OCI-LY7 (cell line): ENCODE results near the gene GSG1L2.
"Not testable (repeated sequence)": the region's sequence is repeated elsewhere in the genome, so short reads cannot be mapped to it uniquely, and the experiment has no call there.

Experiments
- EZH2phosphoT487 ChIP-seq: fragments of 200-600 bp; sonication (generic); IDR thresholded peaks from 2 replicates; pipeline ENCODE4 v1.6.1; 2018; ENCODE audit warnings: low read depth, borderline replicate concordance, mild to moderate bottlenecking, mixed run types, antibody characterized with exemption, low read length, moderate library complexity, mixed read lengths
- TF ChIP-seq, protein P1 (sequence below): fragments of 200-600 bp; sonication (generic); conservative IDR thresholded peaks from 2 replicates; pipeline ENCODE4 v1.5.1; 2014; ENCODE audit warnings: mild to moderate bottlenecking, antibody characterized with exemption, low read length, moderate library complexity, mixed read lengths

DNA sequence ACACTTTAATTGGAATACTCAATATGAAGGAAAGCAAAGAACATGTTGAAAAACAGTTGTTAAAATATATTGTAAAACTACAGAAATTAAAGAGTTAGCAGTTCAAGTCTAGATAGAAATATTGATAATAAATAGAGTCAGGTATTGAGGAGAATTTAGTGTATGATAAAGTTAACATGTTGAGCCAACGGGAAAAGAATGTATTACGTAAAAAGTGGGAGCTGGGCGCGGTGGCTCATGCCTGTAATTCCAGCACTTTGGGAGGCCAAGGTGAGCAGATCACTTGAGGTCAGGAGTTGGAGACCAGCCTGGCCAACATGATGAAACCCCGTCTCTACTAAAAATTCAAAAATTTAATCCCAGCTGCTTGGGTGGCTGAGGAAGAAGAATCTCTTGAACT, 38.4 kb downstream of the GSG1L2 start:
- TF ChIP-seq EZH2phosphoT487: not testable (repeated sequence)
- TF ChIP-seq, protein P1, sequence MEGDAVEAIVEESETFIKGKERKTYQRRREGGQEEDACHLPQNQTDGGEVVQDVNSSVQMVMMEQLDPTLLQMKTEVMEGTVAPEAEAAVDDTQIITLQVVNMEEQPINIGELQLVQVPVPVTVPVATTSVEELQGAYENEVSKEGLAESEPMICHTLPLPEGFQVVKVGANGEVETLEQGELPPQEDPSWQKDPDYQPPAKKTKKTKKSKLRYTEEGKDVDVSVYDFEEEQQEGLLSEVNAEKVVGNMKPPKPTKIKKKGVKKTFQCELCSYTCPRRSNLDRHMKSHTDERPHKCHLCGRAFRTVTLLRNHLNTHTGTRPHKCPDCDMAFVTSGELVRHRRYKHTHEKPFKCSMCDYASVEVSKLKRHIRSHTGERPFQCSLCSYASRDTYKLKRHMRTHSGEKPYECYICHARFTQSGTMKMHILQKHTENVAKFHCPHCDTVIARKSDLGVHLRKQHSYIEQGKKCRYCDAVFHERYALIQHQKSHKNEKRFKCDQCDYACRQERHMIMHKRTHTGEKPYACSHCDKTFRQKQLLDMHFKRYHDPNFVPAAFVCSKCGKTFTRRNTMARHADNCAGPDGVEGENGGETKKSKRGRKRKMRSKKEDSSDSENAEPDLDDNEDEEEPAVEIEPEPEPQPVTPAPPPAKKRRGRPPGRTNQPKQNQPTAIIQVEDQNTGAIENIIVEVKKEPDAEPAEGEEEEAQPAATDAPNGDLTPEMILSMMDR: not testable (repeated sequence)
